Endothelial cell of umbilical vein (primary cell): ENCODE results near the gene JCHAIN.
"Not testable (repeated sequence)": the region's sequence is repeated elsewhere in the genome, so short reads cannot be mapped to it uniquely, and the experiment has no call there.

Source experiments
- CTCF ChIP-seq, 2 donors: IDR thresholded peaks; 1 replicate in 1 of 2; 2 replicates in 1 of 2; pipeline ENCODE4 v1.5.1; 2011; ENCODE audit warnings: low read length in 2 of 2, mild to moderate bottlenecking in 2 of 2, moderate library complexity in 2 of 2, control low read depth in 1 of 2, inconsistent platforms in 1 of 2, low read depth in 1 of 2; ENCODE audit not compliant: insufficient read depth in 1 of 2; ENCODE audit errors: extremely low read depth in 1 of 2
- EZH2 ChIP-seq: IDR thresholded peaks from 2 replicates; pipeline ENCODE4 v1.6.1; 2012; ENCODE audit warnings: borderline replicate concordance, low read depth, mild to moderate bottlenecking, moderate library complexity, low read length, inconsistent platforms; ENCODE audit not compliant: severe bottlenecking
- GATA2 ChIP-seq: IDR thresholded peaks from 2 replicates; pipeline ENCODE4 v1.7.0; 2011; ENCODE audit warnings: low read depth, mild to moderate bottlenecking, moderate library complexity, mixed read lengths, low read length; ENCODE audit not compliant: insufficient read length, insufficient read depth
- JUN ChIP-seq: IDR thresholded peaks from 2 replicates; pipeline ENCODE4 v1.6.1; 2011; ENCODE audit warnings: borderline replicate concordance, low read depth; ENCODE audit not compliant: insufficient read length, insufficient read depth
- MYC ChIP-seq: IDR thresholded peaks from one replicate; pipeline ENCODE4 v1.6.1; 2011; ENCODE audit warnings: mild to moderate bottlenecking, low read depth, low read length
- POLR2A ChIP-seq: IDR thresholded peaks from 2 replicates; pipeline ENCODE4 v1.6.1; 2012; ENCODE audit warnings: low read depth, mild to moderate bottlenecking, control low read depth, low read length
- POLR2AphosphoS5 ChIP-seq: IDR thresholded peaks from 2 replicates; pipeline ENCODE4 v1.6.1; 2012; ENCODE audit warnings: low read depth, mild to moderate bottlenecking, control low read depth, low read length, moderate library complexity; ENCODE audit not compliant: insufficient read depth
- TF ChIP-seq, protein P1 (sequence below): IDR thresholded peaks from 2 replicates; pipeline ENCODE4 v1.6.1; 2011; ENCODE audit not compliant: insufficient read depth, insufficient read length

DNA sequence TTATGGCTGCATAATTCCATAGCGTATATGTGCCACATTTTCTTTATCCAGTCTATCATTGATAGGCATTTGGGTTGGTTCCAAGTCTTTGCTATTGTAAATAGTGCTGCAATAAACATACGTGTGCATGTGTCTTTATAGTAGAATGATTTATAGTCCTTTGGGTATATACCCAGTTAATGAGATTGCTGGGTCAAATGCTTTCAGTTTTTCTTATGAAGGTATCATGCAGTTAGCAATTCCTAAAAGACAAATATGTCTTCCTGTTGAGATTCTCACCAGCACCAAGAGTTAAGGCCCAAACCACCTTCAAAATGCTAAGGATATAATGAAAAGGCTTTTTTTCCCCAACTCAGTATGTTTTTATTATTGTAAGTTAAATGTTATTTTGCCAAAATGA lies 36.3 kb upstream of the JCHAIN start:
- not testable (repeated sequence) for TF ChIP-seq CTCF (IDR thresholded peaks at IDR 0.05; ENCODE audit: extremely low read depth in 1 of 2, insufficient read depth in 1 of 2, low read depth in 1 of 2, low read length in 2 of 2); POLR2A; POLR2AphosphoS5; EZH2; MYC; JUN; GATA2
- TF ChIP-seq, protein P1, sequence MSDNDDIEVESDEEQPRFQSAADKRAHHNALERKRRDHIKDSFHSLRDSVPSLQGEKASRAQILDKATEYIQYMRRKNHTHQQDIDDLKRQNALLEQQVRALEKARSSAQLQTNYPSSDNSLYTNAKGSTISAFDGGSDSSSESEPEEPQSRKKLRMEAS = not testable (repeated sequence)
